AG10803 (cell line): ENCODE measurements around the gene UBE2V1.

Experiments used
- DNase-seq: peaks from one replicate; pipeline ENCODE4 v3.0.0; 2010; ENCODE audit warnings: low read depth
- H3K4me3 ChIP-seq: 2 replicates; pipeline ENCODE4 v1.5.1; 2011; ENCODE audit warnings: mild to moderate bottlenecking, low read length, control low read depth
- CTCF ChIP-seq: conservative IDR thresholded peaks from 2 replicates; pipeline ENCODE4 v1.5.1; 2011; ENCODE audit warnings: mild to moderate bottlenecking, low read length, control low read depth, inconsistent platforms

Gene UBE2V1

GRCh38 chr20:50113420-50114224, 672 bp upstream of the UBE2V1 start:
- H3K4me3 ChIP-seq, result peak overlapping the region; percentile 76
- no peak for DNase-seq
- TF ChIP-seq CTCF, result no peak

GRCh38 chr20:50111829-50112495, 988 bp downstream of the UBE2V1 start:
- no peak for DNase-seq
- H3K4me3 ChIP-seq, result peak overlapping the region; percentile 88
- TF ChIP-seq CTCF, result no peak

- TF ChIP-seq CTCF, result no peak
- DNase-seq, result peak; percentile 44
- H3K4me3 ChIP-seq, result peak overlapping the region; percentile 88
Measured at GRCh38 chr20:50111120-50111828, 1.7 kb downstream of the UBE2V1 start.

- no peak for TF ChIP-seq CTCF
- DNase-seq, result peak; percentile 59
- peak overlapping the region; percentile 88 for H3K4me3 ChIP-seq
Measured at GRCh38 chr20:50110141-50111047, 2.6 kb downstream of the UBE2V1 start.

GRCh38 chr20:50108556-50109235, 4.3 kb downstream of the UBE2V1 start:
- no peak for DNase-seq
- H3K4me3 ChIP-seq, result no peak overlapping the region
- no peak for TF ChIP-seq CTCF

- DNase-seq, result no peak
- no peak for TF ChIP-seq CTCF
- no peak overlapping the region for H3K4me3 ChIP-seq
Measured at GRCh38 chr20:50107796-50108331, 5.1 kb downstream of the UBE2V1 start.
